ENCODE measurements around the gene BTBD2.

Gene BTBD2

GRCh38 chr19:2039089-2039958 lies 23.8 kb upstream of the BTBD2 start:
- Histone ChIP-seq H3K27me3 (no peaks in the 10 kb centered on the region), H3K4me3 (no peak overlapping the region), H3K4me1 (peaks cover 6 to 43% (median 37%) of the 10 kb centered on the region in 4 donors), H3K9me3 (peaks cover 0 to 7% (median 0%) of the 10 kb centered on the region in 3 donors), H3K27ac (peak overlapping the region; percentile 34 to 81), H3K36me3 (peaks cover 45 to 61% (median 53%) of the 10 kb centered on the region in 3 donors)
- no peak for DNase-seq
- TF ChIP-seq CTCF (IDR thresholded peaks at IDR 0.05) = no peak
- intact Hi-C loops (cut with DNase I; ENCODE audit: low total_unique reads) = no loop called here

- peaks cover 6 to 44% (median 37%) of the 10 kb centered on the region in 4 donors for H3K4me1 ChIP-seq
- TF ChIP-seq CTCF (IDR thresholded peaks at IDR 0.05) = no peak
- no peaks in the 10 kb centered on the region for H3K27me3 ChIP-seq
- peaks cover 44 to 54% (median 51%) of the 10 kb centered on the region in 3 donors for H3K36me3 ChIP-seq
- H3K9me3 ChIP-seq = peaks cover 0 to 7% (median 0%) of the 10 kb centered on the region in 3 donors
- no peak for DNase-seq
- no peak overlapping the region for H3K4me3 ChIP-seq
- intact Hi-C loops (cut with DNase I; ENCODE audit: low total_unique reads) = no loop called here
- H3K27ac ChIP-seq = peak overlapping the region in 1 of 2 donors; percentile 2
These were observed 23.0 kb upstream of the BTBD2 start for GRCh38 chr19:2038284-2039088.

- H3K36me3 ChIP-seq = peaks cover 37 to 46% (median 44%) of the 10 kb centered on the region in 3 donors
- no peak overlapping the region for H3K4me3 ChIP-seq
- TF ChIP-seq CTCF (IDR thresholded peaks at IDR 0.05) = no peak
- no peaks in the 10 kb centered on the region for H3K27me3 ChIP-seq
- peak overlapping the region in 1 of 2 donors; percentile 2 for H3K27ac ChIP-seq
- peaks cover 2 to 44% (median 37%) of the 10 kb centered on the region in 4 donors for H3K4me1 ChIP-seq
- no peak for DNase-seq
- intact Hi-C loops (cut with DNase I; ENCODE audit: low total_unique reads) = no loop called here
- H3K9me3 ChIP-seq = peaks cover 0 to 7% (median 0%) of the 10 kb centered on the region in 3 donors
These were observed 22.2 kb upstream of the BTBD2 start for GRCh38 chr19:2037651-2038255.

GRCh38 chr19:2036424-2036823 lies 20.9 kb upstream of the BTBD2 start:
- Histone ChIP-seq H3K4me3 (no peak overlapping the region), H3K27me3 (no peaks in the 10 kb centered on the region), H3K9me3 (peaks cover 0 to 7% (median 0%) of the 10 kb centered on the region in 3 donors), H3K36me3 (peaks cover 29 to 38% (median 34%) of the 10 kb centered on the region in 3 donors), H3K27ac (no peak overlapping the region), H3K4me1 (peaks cover 3 to 46% (median 38%) of the 10 kb centered on the region in 4 donors)
- DNase-seq = no peak
- intact Hi-C loops (cut with DNase I; ENCODE audit: low total_unique reads) = no loop called here
- no peak for TF ChIP-seq CTCF (IDR thresholded peaks at IDR 0.05)

GRCh38 chr19:2035590-2035991 lies 20.1 kb upstream of the BTBD2 start:
- TF ChIP-seq CTCF (IDR thresholded peaks at IDR 0.05) = no peak
- Histone ChIP-seq H3K27ac (no peak overlapping the region), H3K36me3 (peaks cover 21 to 29% (median 25%) of the 10 kb centered on the region in 3 donors), H3K9me3 (peaks cover 0 to 7% (median 0%) of the 10 kb centered on the region in 3 donors), H3K4me1 (peaks cover 6 to 44% (median 34%) of the 10 kb centered on the region in 4 donors), H3K27me3 (no peaks in the 10 kb centered on the region), H3K4me3 (no peak overlapping the region)
- no peak for DNase-seq
- intact Hi-C loops (cut with DNase I; ENCODE audit: low total_unique reads) = no loop called here
